GM12864 (cell line): Measurements from ENCODE around the gene TRRAP.

Experiments used
- DNase-seq: peaks from one replicate; pipeline ENCODE4 v3.0.0-alpha.2; 2011; ENCODE audit warnings: low read depth
- H3K4me3 ChIP-seq: 2 replicates; pipeline ENCODE4 v1.5.1; 2011; ENCODE audit warnings: mild to moderate bottlenecking, low read depth, low read length, control low read depth
- TF ChIP-seq, protein P1 (sequence below): IDR thresholded peaks from 2 replicates; pipeline ENCODE4 v1.5.1; 2011; ENCODE audit warnings: low read depth, mild to moderate bottlenecking, moderate library complexity, low read length, control low read depth, inconsistent platforms; ENCODE audit errors: missing control alignments

TRRAP gene

DNA sequence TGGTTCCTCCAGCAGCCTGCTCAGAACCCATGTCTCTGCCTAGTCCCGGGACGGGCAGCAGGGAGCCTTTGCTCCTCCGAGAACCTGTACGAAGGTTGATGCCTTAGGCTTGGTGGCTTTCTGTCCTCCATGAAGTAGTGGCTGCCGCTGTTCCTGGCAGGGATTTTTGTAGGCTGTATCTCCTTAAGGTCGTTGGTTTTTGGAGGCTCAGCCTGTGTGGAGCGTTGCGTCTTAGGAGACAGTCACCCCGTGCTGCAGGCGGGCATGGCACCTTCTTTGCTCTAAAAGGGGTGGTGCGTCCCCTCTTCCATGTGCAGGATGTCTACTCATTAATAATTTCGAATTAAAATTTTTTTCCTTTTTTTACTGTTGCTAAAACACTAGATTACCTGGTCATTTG, 92.5 kb downstream of the TRRAP start:
- H3K4me3 ChIP-seq = no peak overlapping the region
- DNase-seq = no peak
- TF ChIP-seq, protein P1, sequence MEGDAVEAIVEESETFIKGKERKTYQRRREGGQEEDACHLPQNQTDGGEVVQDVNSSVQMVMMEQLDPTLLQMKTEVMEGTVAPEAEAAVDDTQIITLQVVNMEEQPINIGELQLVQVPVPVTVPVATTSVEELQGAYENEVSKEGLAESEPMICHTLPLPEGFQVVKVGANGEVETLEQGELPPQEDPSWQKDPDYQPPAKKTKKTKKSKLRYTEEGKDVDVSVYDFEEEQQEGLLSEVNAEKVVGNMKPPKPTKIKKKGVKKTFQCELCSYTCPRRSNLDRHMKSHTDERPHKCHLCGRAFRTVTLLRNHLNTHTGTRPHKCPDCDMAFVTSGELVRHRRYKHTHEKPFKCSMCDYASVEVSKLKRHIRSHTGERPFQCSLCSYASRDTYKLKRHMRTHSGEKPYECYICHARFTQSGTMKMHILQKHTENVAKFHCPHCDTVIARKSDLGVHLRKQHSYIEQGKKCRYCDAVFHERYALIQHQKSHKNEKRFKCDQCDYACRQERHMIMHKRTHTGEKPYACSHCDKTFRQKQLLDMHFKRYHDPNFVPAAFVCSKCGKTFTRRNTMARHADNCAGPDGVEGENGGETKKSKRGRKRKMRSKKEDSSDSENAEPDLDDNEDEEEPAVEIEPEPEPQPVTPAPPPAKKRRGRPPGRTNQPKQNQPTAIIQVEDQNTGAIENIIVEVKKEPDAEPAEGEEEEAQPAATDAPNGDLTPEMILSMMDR = no peak

DNA sequence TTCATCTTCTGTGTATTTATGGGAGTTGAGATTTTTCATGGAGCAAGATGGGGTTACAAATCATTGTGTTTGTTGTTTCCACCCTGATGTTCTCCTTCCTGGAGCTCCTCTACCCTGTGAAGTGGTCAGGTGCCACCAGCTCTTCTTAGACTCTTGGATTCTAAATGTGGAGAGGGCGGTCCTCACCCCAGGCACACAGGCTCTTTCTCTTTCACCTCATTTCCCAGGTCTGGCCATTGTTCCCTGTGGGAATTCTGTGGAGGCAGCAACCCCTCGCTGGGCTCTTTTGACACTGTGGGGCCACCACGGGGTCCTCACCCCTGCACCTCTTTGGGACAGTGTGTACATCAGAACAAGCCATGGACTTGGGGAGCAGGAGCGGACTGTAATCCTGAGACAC, 95.9 kb downstream of the TRRAP start:
- no peak overlapping the region for H3K4me3 ChIP-seq
- TF ChIP-seq, protein P1 = no peak
- no peak for DNase-seq

DNA sequence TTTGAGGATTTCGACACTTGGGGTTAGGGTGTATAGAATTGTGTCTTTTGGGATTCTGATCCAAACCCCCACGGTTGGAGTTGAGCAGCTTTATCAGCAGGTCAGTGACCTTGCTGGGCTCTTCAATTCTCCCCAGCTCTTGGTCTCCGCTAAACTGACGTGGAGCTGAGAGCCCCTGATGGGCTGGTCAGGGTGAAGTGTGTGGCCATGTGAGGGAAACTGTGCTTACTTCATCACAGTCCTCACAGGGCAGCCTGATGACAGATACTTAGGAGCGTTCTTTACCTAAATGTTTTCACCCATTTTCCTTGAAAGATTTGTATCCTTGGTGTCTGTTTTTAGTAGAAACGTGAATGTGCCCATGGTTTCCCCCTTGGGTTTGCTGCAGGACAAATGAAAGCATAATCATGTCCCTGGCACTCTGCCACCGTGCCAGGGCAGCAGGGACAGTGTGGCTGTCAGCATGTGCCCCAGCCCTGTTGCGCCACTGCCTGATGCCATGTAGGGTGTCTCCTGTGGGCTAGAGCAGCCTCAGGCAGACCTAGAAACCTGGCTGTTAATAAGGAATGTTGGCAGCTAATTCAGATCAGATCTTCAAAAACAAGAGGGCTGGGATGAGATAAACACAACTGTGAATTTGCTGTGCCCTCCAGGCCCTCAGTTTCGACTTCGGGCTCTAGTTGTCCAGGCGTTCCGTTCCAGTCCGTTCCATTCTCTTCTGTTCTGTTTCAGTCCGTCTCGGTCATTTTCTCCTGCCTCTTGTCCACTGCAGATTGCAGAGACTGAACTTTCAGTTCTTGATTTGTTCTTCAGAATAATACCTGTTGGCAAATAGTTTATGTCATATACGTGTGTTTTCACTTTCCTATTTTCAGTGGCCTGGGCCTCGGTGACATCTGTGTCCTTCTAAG, 96.8 kb downstream of the TRRAP start:
- TF ChIP-seq, protein P1 = no peak
- H3K4me3 ChIP-seq = no peak overlapping the region
- no peak for DNase-seq

DNA sequence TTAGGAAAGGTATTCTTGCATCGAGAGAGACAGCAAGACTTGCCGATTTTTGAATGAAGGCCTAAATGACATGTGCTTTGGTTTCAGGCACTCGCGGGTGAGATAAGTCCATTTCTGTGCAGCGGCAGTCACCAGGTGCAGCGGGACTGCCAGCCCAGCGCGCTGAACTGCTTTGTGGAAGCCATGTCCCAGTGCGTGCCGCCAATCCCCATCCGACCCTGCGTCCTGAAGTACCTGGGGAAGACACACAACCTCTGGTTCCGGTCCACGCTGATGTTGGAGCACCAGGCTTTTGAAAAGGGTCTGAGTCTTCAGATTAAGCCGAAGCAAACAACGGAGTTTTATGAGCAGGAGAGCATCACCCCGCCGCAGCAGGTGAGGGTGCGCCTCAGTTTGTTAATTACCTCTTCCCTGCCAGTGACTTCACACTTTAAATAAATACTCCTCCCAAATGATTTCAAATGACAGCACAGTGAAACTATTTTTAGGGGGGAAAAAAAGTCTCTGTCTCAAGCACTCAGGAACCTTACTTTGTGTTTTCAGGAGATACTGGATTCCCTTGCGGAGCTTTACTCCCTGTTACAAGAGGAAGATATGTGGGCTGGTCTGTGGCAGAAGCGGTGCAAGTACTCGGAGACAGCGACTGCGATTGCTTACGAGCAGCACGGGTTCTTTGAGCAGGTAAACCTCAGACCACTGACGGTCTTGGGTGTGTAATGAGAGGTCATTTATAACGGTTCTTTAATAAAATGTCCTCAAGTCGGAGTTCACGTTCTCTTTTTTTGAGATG, 98.3 kb downstream of the TRRAP start:
- no peak overlapping the region for H3K4me3 ChIP-seq
- no peak for DNase-seq
- TF ChIP-seq, protein P1 = no peak

GRCh38 chr7:98978672-98979071, 100.3 kb downstream of the TRRAP start:
- TF ChIP-seq, protein P1 = no peak
- DNase-seq = no peak
- H3K4me3 ChIP-seq = no peak overlapping the region

- TF ChIP-seq, protein P1 = no peak
- DNase-seq = no peak
- no peak overlapping the region for H3K4me3 ChIP-seq
These were observed 103.4 kb downstream of the TRRAP start for GRCh38 chr7:98981701-98982100.
